Stimulated activated memory B cell treated with anti-CD40 and anti-IgM and Interleukin-4, amounts not matched to agents 10 μg/mL and 1 μg/mL and 100 μg/mL, for 72 hours (primary cell): ENCODE measurements around the gene TBC1D20.
"Not testable (repeated sequence)": the region's sequence is repeated elsewhere in the genome, so short reads cannot be mapped to it uniquely, and the experiment has no call there.

Experiments
- ATAC-seq: fragments of 150-1000 bp; cut with Tn5 transposase; 2 replicates; pipeline ENCODE4 v1.10.0; 2021
- H3K27ac Mint-ChIP-seq: one replicate; pipeline ENCODE4 v1.8.0; 2022; ENCODE audit warnings: mild to moderate bottlenecking, mixed read lengths
- H3K27me3 Mint-ChIP-seq: one replicate; pipeline ENCODE4 v1.8.0; 2022; ENCODE audit warnings: mixed read lengths
- H3K36me3 Mint-ChIP-seq: one replicate; pipeline ENCODE4 v1.8.0; 2022; ENCODE audit warnings: mixed read lengths
- H3K4me1 Mint-ChIP-seq: one replicate; pipeline ENCODE4 v1.8.0; 2022; ENCODE audit warnings: mixed read lengths
- H3K4me3 Mint-ChIP-seq: one replicate; pipeline ENCODE4 v1.8.0; 2022; ENCODE audit warnings: mild to moderate bottlenecking, moderate library complexity, mixed read lengths
- H3K9me3 Mint-ChIP-seq: one replicate; pipeline ENCODE4 v1.8.0; 2022; ENCODE audit warnings: mixed read lengths

The TBC1D20 gene

GRCh38 chr20:458776-459175 is 3.6 kb downstream of the TBC1D20 start:
- no peak for ATAC-seq
- H3K27ac Mint-ChIP-seq: no peak overlapping the region
- no peaks in the 10 kb centered on the region for H3K9me3 Mint-ChIP-seq
- peaks cover 55% of the 10 kb centered on the region for H3K4me1 Mint-ChIP-seq
- no peaks in the 10 kb centered on the region for H3K27me3 Mint-ChIP-seq
- no peak overlapping the region for H3K4me3 Mint-ChIP-seq
- H3K36me3 Mint-ChIP-seq: peaks cover 5% of the 10 kb centered on the region

- no peaks in the 10 kb centered on the region for H3K9me3 Mint-ChIP-seq
- H3K27me3 Mint-ChIP-seq: no peaks in the 10 kb centered on the region
- peaks cover 31% of the 10 kb centered on the region for H3K4me1 Mint-ChIP-seq
- no peak overlapping the region for H3K27ac Mint-ChIP-seq
- H3K4me3 Mint-ChIP-seq: no peak overlapping the region
- H3K36me3 Mint-ChIP-seq: peaks cover 5% of the 10 kb centered on the region
- no peak for ATAC-seq
Measured at GRCh38 chr20:454951-455350, 7.4 kb downstream of the TBC1D20 start.

DNA sequence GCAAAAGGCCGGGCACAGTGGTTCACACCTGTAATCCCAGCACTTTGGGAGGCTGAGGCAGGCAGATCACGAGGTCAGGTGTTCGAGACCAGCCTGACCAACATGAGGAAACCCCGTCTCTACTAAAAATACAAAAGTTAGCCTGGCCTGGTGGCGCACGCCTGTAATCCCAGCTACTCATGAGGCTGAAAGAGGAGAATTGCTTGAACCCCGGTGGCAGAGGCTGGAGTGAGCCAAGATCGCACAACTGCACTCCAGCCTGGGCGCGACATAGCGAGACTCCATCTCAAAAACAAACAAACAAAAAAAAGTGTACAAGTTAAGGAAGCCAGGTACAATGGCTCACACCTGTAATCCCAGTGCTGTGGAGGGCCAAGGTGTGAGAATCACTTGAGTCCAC is 10.3 kb downstream of the TBC1D20 start:
- not testable (repeated sequence) for H3K27ac Mint-ChIP-seq

GRCh38 chr20:445514-446336 is 16.6 kb downstream of the TBC1D20 start:
- no peak overlapping the region for H3K27ac Mint-ChIP-seq
- H3K4me3 Mint-ChIP-seq: no peak overlapping the region
- no peaks in the 10 kb centered on the region for H3K9me3 Mint-ChIP-seq
- ATAC-seq: no peak
- no peaks in the 10 kb centered on the region for H3K4me1 Mint-ChIP-seq
- no peaks in the 10 kb centered on the region for H3K27me3 Mint-ChIP-seq
- H3K36me3 Mint-ChIP-seq: peaks cover 45% of the 10 kb centered on the region

More for the DNA sequence above, 10.3 kb downstream of the TBC1D20 start:
- not testable (repeated sequence) for H3K4me3 Mint-ChIP-seq, ATAC-seq, H3K27me3 Mint-ChIP-seq, H3K36me3 Mint-ChIP-seq, H3K9me3 Mint-ChIP-seq, H3K4me1 Mint-ChIP-seq

- Mint-ChIP-seq H3K27me3 (no peaks in the 10 kb centered on the region), H3K9me3 (no peaks in the 10 kb centered on the region), H3K4me1 (peaks cover 3% of the 10 kb centered on the region), H3K36me3 (peaks cover 48% of the 10 kb centered on the region), H3K4me3 (no peak overlapping the region), H3K27ac (no peak overlapping the region)
- no peak for ATAC-seq
Measured at GRCh38 chr20:444862-445426, 17.4 kb downstream of the TBC1D20 start.

DNA sequence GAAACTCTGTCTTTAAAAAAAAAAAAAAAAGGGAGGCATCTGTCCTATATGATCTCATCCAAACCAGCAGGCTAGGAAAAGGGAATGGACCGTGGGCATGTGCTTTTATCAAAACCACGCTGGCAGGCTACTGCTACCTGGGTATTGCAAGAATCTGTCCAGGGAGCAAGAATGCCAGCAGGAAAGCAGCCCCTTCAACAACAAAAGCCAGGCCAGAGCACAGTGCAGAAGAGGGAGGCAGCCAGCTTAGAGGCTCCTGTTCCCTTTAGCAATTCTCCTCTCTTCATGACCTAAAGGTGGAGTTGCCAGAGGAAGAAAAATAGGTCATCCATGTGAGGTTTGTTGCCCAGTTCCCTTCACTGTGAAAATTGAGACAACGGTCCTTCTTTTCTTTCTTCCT is 18.2 kb downstream of the TBC1D20 start:
- ATAC-seq: no peak
- no peaks in the 10 kb centered on the region for H3K27me3 Mint-ChIP-seq
- no peaks in the 10 kb centered on the region for H3K9me3 Mint-ChIP-seq
- H3K27ac Mint-ChIP-seq: no peak overlapping the region
- peaks cover 11% of the 10 kb centered on the region for H3K4me1 Mint-ChIP-seq
- no peak overlapping the region for H3K4me3 Mint-ChIP-seq
- H3K36me3 Mint-ChIP-seq: peaks cover 56% of the 10 kb centered on the region

DNA sequence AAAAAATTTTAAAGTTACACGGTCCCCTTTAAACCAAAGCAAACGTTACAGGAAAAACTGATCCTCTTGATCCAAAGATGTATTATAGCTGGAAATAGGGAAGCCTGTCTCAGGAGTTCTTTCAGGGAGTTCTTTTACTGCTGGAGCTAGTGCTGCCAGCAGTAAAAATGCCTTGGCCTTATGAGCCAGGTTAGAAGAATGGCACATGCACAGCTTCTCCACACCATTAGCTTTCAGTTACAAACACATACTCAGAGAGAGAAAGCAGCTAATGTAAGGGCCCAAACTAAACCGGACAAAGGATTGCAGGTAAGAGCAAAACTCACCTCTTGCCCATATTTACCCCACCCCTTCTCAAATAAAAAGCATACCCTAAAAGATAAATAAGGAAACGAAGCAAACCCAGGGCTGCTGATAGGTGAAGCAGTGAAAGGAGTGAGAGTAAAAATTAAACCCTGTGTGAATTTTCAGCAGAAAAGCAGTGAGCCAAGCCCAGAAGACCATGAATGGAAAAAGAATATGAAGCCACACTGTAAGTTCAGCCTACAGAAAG is 19.0 kb downstream of the TBC1D20 start:
- Mint-ChIP-seq H3K4me3 (no peak overlapping the region), H3K9me3 (no peaks in the 10 kb centered on the region), H3K4me1 (peaks cover 19% of the 10 kb centered on the region), H3K36me3 (peaks cover 64% of the 10 kb centered on the region), H3K27ac (no peak overlapping the region), H3K27me3 (no peaks in the 10 kb centered on the region)
- no peak for ATAC-seq

DNA sequence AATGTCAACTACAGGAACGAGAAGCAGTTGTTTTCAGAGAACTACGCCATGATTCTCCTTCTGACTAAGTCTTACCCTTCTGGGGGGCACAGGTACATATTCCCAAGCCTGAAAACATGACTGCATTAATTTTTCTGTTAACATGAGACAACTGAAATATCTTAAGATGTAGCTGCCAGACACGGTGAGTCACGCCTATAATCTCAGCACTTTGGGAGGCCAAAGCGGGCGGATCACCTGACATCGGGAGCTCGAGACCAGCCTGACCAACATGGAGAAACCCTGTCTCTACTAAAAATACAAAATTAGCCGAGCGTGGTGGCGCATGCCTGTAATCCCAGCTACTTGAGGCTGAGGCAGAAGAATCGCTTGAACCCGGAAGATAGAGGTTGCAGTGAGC is 21.7 kb downstream of the TBC1D20 start:
- no peak for ATAC-seq
- H3K27ac Mint-ChIP-seq: no peak overlapping the region
- H3K4me3 Mint-ChIP-seq: no peak overlapping the region
- H3K4me1 Mint-ChIP-seq: peaks cover 36% of the 10 kb centered on the region
- peaks cover 82% of the 10 kb centered on the region for H3K36me3 Mint-ChIP-seq
- no peaks in the 10 kb centered on the region for H3K9me3 Mint-ChIP-seq
- no peaks in the 10 kb centered on the region for H3K27me3 Mint-ChIP-seq

- Mint-ChIP-seq H3K36me3 (peaks cover 82% of the 10 kb centered on the region), H3K4me3 (no peak overlapping the region), H3K27me3 (no peaks in the 10 kb centered on the region), H3K9me3 (no peaks in the 10 kb centered on the region), H3K4me1 (peaks cover 41% of the 10 kb centered on the region), H3K27ac (no peak overlapping the region)
- no peak for ATAC-seq
Measured at GRCh38 chr20:440148-440547, 22.2 kb downstream of the TBC1D20 start.

GRCh38 chr20:438571-439469 is 23.5 kb downstream of the TBC1D20 start:
- no peaks in the 10 kb centered on the region for H3K9me3 Mint-ChIP-seq
- H3K27me3 Mint-ChIP-seq: no peaks in the 10 kb centered on the region
- peak overlapping the region; percentile 19 for H3K4me3 Mint-ChIP-seq
- H3K36me3 Mint-ChIP-seq: peaks cover 71% of the 10 kb centered on the region
- peak overlapping the region; percentile 68 for H3K27ac Mint-ChIP-seq
- H3K4me1 Mint-ChIP-seq: peaks cover 54% of the 10 kb centered on the region
- peak; percentile 60 for ATAC-seq

- ATAC-seq: no peak
- Mint-ChIP-seq H3K4me1 (peaks cover 63% of the 10 kb centered on the region), H3K4me3 (no peak overlapping the region), H3K9me3 (no peaks in the 10 kb centered on the region), H3K27ac (peak overlapping the region; percentile 68), H3K27me3 (no peaks in the 10 kb centered on the region), H3K36me3 (peaks cover 64% of the 10 kb centered on the region)
Measured at GRCh38 chr20:437787-438486, 24.4 kb downstream of the TBC1D20 start.

GRCh38 chr20:436476-436875 is 25.9 kb downstream of the TBC1D20 start:
- H3K27me3 Mint-ChIP-seq: no peaks in the 10 kb centered on the region
- H3K4me1 Mint-ChIP-seq: peaks cover 73% of the 10 kb centered on the region
- no peak for ATAC-seq
- no peak overlapping the region for H3K27ac Mint-ChIP-seq
- H3K36me3 Mint-ChIP-seq: peaks cover 57% of the 10 kb centered on the region
- H3K9me3 Mint-ChIP-seq: no peaks in the 10 kb centered on the region
- no peak overlapping the region for H3K4me3 Mint-ChIP-seq

DNA sequence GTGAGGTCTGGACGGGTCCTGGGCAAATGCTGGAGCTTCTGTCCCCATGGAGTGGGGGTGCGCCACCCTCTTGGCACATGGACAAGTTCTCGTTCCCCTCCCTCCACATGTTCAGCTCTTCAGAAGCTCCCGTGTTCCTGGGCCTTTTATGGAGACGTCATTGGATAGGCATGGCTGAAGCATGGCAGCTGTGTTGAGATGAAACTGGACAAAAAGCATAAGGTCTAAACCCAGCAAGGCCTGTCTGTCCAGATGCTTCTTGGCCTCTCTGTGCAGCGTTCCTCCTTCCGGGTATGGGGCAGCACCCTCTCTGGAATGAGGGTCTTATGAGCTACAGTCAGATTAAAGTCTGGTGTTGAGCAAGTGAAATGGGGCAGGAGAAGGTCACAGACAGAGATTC is 26.8 kb downstream of the TBC1D20 start:
- Mint-ChIP-seq H3K9me3 (no peaks in the 10 kb centered on the region), H3K27ac (peak overlapping the region; percentile 27), H3K4me1 (peaks cover 81% of the 10 kb centered on the region), H3K27me3 (no peaks in the 10 kb centered on the region), H3K4me3 (no peak overlapping the region), H3K36me3 (peaks cover 60% of the 10 kb centered on the region)
- no peak for ATAC-seq

- Mint-ChIP-seq H3K4me1 (peaks cover 77% of the 10 kb centered on the region), H3K4me3 (no peak overlapping the region), H3K36me3 (peaks cover 63% of the 10 kb centered on the region), H3K27ac (peak overlapping the region; percentile 85), H3K9me3 (no peaks in the 10 kb centered on the region), H3K27me3 (no peaks in the 10 kb centered on the region)
- no peak for ATAC-seq
Measured at GRCh38 chr20:434661-435419, 27.5 kb downstream of the TBC1D20 start.
